ENCODE results near the gene PDZD4. TPM values are rescaled to one million over a fixed set of nuclear protein-coding genes. Genes with fewer than 3 reads are reported as not detected.

The PDZD4 gene
- total RNA-seq, 5 donors from 2014 or later (not counting 1 experiment from before 2014, with no cell fraction given), result 3.7 to 51.3 (median 9.0) TPM

GRCh38 chrX:153775293-153776119 is 54.8 kb downstream of the PDZD4 start:
- Mint-ChIP-seq H3K27ac (no peak overlapping the region), H3K36me3 (no peaks in the 10 kb centered on the region), H3K4me1 (peaks cover 3 to 7% (median 7%) of the 10 kb centered on the region in 3 donors), H3K4me3 (no peak overlapping the region), H3K9me3 (no peaks in the 10 kb centered on the region), H3K27me3 (peaks cover 7 to 8% of the 10 kb centered on the region in 2 donors)
- H3K9me3 ChIP-seq, result no peaks in the 10 kb centered on the region
- 91% methylated on average over 26 of the region's 42 CpGs for WGBS (ENCODE audit: insufficient coverage)
- no peak overlapping the region for H3K4me3 ChIP-seq (ENCODE audit: control insufficient read depth in 1 of 2, extremely low read depth in 1 of 2, low read length in 1 of 2)
- POLR2A ChIA-PET, result no interaction called here
- H3K27ac ChIP-seq (ENCODE audit: low read length), result no peak overlapping the region
- peak in 1 of 35 experiments; percentile 2 for DNase-seq
- no peak for ATAC-seq (replicated peaks in 1 of 4)
- peaks cover 0 to 5% of the 10 kb centered on the region in 2 experiments for H3K4me1 ChIP-seq (ENCODE audit: control insufficient read depth in 1 of 2, extremely low read depth in 1 of 2, insufficient read depth in 2 of 2, low read length in 2 of 2)
- peaks cover 0 to 27% of the 10 kb centered on the region in 2 experiments for H3K27me3 ChIP-seq (replicated peaks in 1 of 2; ENCODE audit: control insufficient read depth in 2 of 2, extremely low read depth in 1 of 2, insufficient read depth in 2 of 2, low read length in 1 of 2)
- no peaks in the 10 kb centered on the region for H3K36me3 ChIP-seq (ENCODE audit: control insufficient read depth in 2 of 2, extremely low read depth in 1 of 2, insufficient read depth in 1 of 2, low read length in 1 of 2)
- CTCF ChIA-PET, result interaction anchor here in 1 of 2 donors (1.1 kb wide), 1 partner anchor 12 kb away, joined by 3 read pairs; no protein-coding TSS in a partner anchor

- H3K4me1 Mint-ChIP-seq, result peaks cover 0 to under 1% (median 0%) of the 10 kb centered on the region in 3 donors
- no peaks in the 10 kb centered on the region for H3K4me1 ChIP-seq (ENCODE audit: control insufficient read depth in 1 of 2, extremely low read depth in 1 of 2, insufficient read depth in 2 of 2, low read length in 2 of 2)
- H3K27ac ChIP-seq (ENCODE audit: low read length), result no peak overlapping the region
- ATAC-seq (replicated peaks in 1 of 4) (no peak), DNase-seq (peak in 1 of 35 experiments; percentile 0)
- H3K27me3 ChIP-seq (replicated peaks in 1 of 2; ENCODE audit: control insufficient read depth in 2 of 2, extremely low read depth in 1 of 2, insufficient read depth in 2 of 2, low read length in 1 of 2), result peaks cover 0 to 19% of the 10 kb centered on the region in 2 experiments
- H3K4me3 ChIP-seq (ENCODE audit: control insufficient read depth in 1 of 2, extremely low read depth in 1 of 2, low read length in 1 of 2), result no peak overlapping the region
- no peaks in the 10 kb centered on the region for H3K36me3 ChIP-seq (ENCODE audit: control insufficient read depth in 2 of 2, extremely low read depth in 1 of 2, insufficient read depth in 1 of 2, low read length in 1 of 2)
- H3K27me3 Mint-ChIP-seq, result peaks cover 0 to 1% of the 10 kb centered on the region in 2 donors
- 100% methylated on average over 3 of the region's 37 CpGs for WGBS (ENCODE audit: insufficient coverage)
- H3K36me3 Mint-ChIP-seq, result no peaks in the 10 kb centered on the region
- H3K27ac Mint-ChIP-seq, result no peak overlapping the region
- no peaks in the 10 kb centered on the region for H3K9me3 Mint-ChIP-seq
- H3K4me3 Mint-ChIP-seq, result no peak overlapping the region
- ChIA-PET POLR2A (no interaction called here), CTCF (interaction anchor here in 1 of 2 donors (1.1 kb wide), 1 partner anchor 11 kb away, joined by 3 read pairs; no protein-coding TSS in a partner anchor)
- H3K9me3 ChIP-seq, result no peaks in the 10 kb centered on the region
Measured at GRCh38 chrX:153774576-153775292, 55.6 kb downstream of the PDZD4 start.

- POLR2A ChIA-PET, result no interaction called here
- CTCF ChIA-PET, result no interaction called here
- H3K4me3 ChIP-seq (ENCODE audit: control insufficient read depth in 1 of 2, extremely low read depth in 1 of 2, low read length in 1 of 2), result no peak overlapping the region
- no peaks in the 10 kb centered on the region for H3K27me3 Mint-ChIP-seq
- H3K36me3 Mint-ChIP-seq, result no peaks in the 10 kb centered on the region
- no peaks in the 10 kb centered on the region for H3K9me3 Mint-ChIP-seq
- H3K9me3 ChIP-seq, result no peaks in the 10 kb centered on the region
- no peaks in the 10 kb centered on the region for H3K4me1 Mint-ChIP-seq
- no peak overlapping the region for H3K27ac Mint-ChIP-seq
- WGBS (ENCODE audit: insufficient coverage), result 91% methylated on average over 23 of the region's 48 CpGs
- H3K36me3 ChIP-seq (ENCODE audit: control insufficient read depth in 2 of 2, extremely low read depth in 1 of 2, insufficient read depth in 1 of 2, low read length in 1 of 2), result no peaks in the 10 kb centered on the region
- no peak overlapping the region for H3K27ac ChIP-seq (ENCODE audit: low read length)
- no peak for ATAC-seq (replicated peaks in 1 of 4)
- H3K27me3 ChIP-seq (replicated peaks in 1 of 2; ENCODE audit: control insufficient read depth in 2 of 2, extremely low read depth in 1 of 2, insufficient read depth in 2 of 2, low read length in 1 of 2), result peaks cover 0 to 15% of the 10 kb centered on the region in 2 experiments
- H3K4me1 ChIP-seq (ENCODE audit: control insufficient read depth in 1 of 2, extremely low read depth in 1 of 2, insufficient read depth in 2 of 2, low read length in 2 of 2), result no peaks in the 10 kb centered on the region
- DNase-seq, result no peak
- no peak overlapping the region for H3K4me3 Mint-ChIP-seq
Measured at GRCh38 chrX:153773741-153774575, 56.4 kb downstream of the PDZD4 start.

GRCh38 chrX:153773218-153773611 is 57.1 kb downstream of the PDZD4 start:
- Histone ChIP-seq H3K27me3 (replicated peaks in 1 of 2; ENCODE audit: control insufficient read depth in 2 of 2, extremely low read depth in 1 of 2, insufficient read depth in 2 of 2, low read length in 1 of 2) (peaks cover 0 to 10% of the 10 kb centered on the region in 2 experiments), H3K27ac (ENCODE audit: low read length) (no peak overlapping the region), H3K4me3 (ENCODE audit: control insufficient read depth in 1 of 2, extremely low read depth in 1 of 2, low read length in 1 of 2) (no peak overlapping the region), H3K9me3 (no peaks in the 10 kb centered on the region), H3K4me1 (ENCODE audit: control insufficient read depth in 1 of 2, extremely low read depth in 1 of 2, insufficient read depth in 2 of 2, low read length in 2 of 2) (peaks cover 0 to 4% of the 10 kb centered on the region in 2 experiments), H3K36me3 (ENCODE audit: control insufficient read depth in 2 of 2, extremely low read depth in 1 of 2, insufficient read depth in 1 of 2, low read length in 1 of 2) (no peaks in the 10 kb centered on the region)
- Mint-ChIP-seq H3K27ac (no peak overlapping the region), H3K4me1 (no peaks in the 10 kb centered on the region), H3K36me3 (no peaks in the 10 kb centered on the region), H3K9me3 (no peaks in the 10 kb centered on the region), H3K4me3 (no peak overlapping the region), H3K27me3 (no peaks in the 10 kb centered on the region)
- CTCF ChIA-PET, result interaction anchor here in 1 of 2 donors (0.7 kb wide), 1 partner anchor 10 kb away, joined by 3 read pairs; no protein-coding TSS in a partner anchor
- POLR2A ChIA-PET, result no interaction called here
- ATAC-seq (replicated peaks in 1 of 4) (no peak), DNase-seq (no peak)
- WGBS (ENCODE audit: insufficient coverage), result 100% methylated on average over 3 of the region's 23 CpGs

GRCh38 chrX:153772316-153773217 is 57.8 kb downstream of the PDZD4 start:
- peak in 1 of 35 experiments; percentile 1 for DNase-seq

More at GRCh38 chrX:153772316-153773217, 57.8 kb downstream of the PDZD4 start:
- Mint-ChIP-seq H3K4me1 (peaks cover 0 to 2% (median 1%) of the 10 kb centered on the region in 3 donors), H3K27ac (no peak overlapping the region), H3K9me3 (no peaks in the 10 kb centered on the region), H3K36me3 (no peaks in the 10 kb centered on the region), H3K27me3 (no peaks in the 10 kb centered on the region), H3K4me3 (no peak overlapping the region)
- H3K27me3 ChIP-seq (replicated peaks in 1 of 2; ENCODE audit: control insufficient read depth in 2 of 2, extremely low read depth in 1 of 2, insufficient read depth in 2 of 2, low read length in 1 of 2), result peaks cover 0 to 4% of the 10 kb centered on the region in 2 experiments
- no peaks in the 10 kb centered on the region for H3K36me3 ChIP-seq (ENCODE audit: control insufficient read depth in 2 of 2, extremely low read depth in 1 of 2, insufficient read depth in 1 of 2, low read length in 1 of 2)
- POLR2A ChIA-PET, result no interaction called here
- H3K27ac ChIP-seq (ENCODE audit: low read length), result no peak overlapping the region
- H3K4me3 ChIP-seq (ENCODE audit: control insufficient read depth in 1 of 2, extremely low read depth in 1 of 2, low read length in 1 of 2), result no peak overlapping the region
- ATAC-seq (replicated peaks in 1 of 4), result no peak
- WGBS (ENCODE audit: insufficient coverage), result 70% methylated on average over 6 of the region's 21 CpGs
- CTCF ChIA-PET, result interaction anchor here in 1 of 2 donors (0.7 kb wide), 2 partner anchors 10 to 138 kb away, joined by 3 to 7 read pairs; no protein-coding TSS in a partner anchor
- H3K9me3 ChIP-seq, result no peaks in the 10 kb centered on the region
- H3K4me1 ChIP-seq (ENCODE audit: control insufficient read depth in 1 of 2, extremely low read depth in 1 of 2, insufficient read depth in 2 of 2, low read length in 2 of 2), result peaks cover 0 to 9% of the 10 kb centered on the region in 2 experiments
